Ramos (cell line): ENCODE data around the gene SPIRE2.
"Not testable (repeated sequence)": the region's sequence is repeated elsewhere in the genome, so short reads cannot be mapped to it uniquely, and the experiment has no call there.

ENCODE experiments used
- in situ Hi-C: fragments of 300-500 bp; cut with MboI; formaldehyde crosslinking; loops from one replicate; pipeline ENCODE4 v1.14.3; 2022; ENCODE audit warnings: low sequenced_read_pairs; ENCODE audit not compliant: unreplicated experiment

The SPIRE2 gene

DNA sequence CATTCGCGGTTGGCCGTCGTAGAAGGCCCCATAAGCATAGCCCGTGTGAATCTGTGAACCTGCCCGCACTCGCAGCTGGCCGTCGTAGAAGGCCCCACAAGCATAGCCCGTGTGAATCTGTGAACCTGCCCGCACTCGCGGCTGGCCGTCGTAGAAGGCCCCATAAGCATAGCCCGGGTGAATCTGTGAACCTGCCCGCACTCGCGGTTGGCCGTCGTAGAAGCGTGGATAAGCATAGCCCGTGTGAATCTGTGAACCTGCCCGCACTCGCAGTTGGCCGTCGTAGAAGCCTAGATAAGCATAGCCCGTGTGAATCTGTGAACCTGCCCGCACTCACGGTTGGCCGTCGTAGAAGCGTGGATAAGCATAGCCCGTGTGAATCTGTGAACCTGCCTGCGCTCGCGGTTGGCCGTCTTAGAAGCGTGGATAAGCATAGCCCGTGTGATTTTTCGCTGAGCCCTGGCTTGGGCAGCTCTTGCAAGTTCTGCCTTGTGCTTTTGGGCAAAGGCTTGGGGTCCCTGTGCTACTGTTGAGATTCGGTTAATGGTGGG, 6.6 kb downstream of the SPIRE2 start:
- in situ Hi-C loops: not testable (repeated sequence)

DNA sequence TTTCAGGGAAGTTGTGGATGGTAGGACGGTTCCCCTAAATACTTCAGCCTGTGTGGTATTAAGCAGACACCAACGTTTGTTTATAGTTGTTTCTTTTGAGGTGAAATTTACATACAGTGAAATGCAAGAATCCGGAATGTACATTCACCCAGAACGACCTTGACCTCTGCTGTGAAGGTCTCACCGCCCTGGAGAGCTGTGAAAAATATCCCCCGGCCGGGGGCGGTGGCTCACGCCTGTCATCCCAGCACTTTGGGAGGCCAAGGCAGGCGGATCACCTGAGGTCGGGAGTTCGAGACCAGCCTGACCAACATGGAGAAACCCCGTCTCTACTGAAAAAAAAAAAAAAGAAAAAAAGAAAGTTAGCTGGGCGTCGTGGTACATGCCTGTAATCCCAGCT, 8.2 kb downstream of the SPIRE2 start:
- in situ Hi-C loops: not testable (repeated sequence)

DNA sequence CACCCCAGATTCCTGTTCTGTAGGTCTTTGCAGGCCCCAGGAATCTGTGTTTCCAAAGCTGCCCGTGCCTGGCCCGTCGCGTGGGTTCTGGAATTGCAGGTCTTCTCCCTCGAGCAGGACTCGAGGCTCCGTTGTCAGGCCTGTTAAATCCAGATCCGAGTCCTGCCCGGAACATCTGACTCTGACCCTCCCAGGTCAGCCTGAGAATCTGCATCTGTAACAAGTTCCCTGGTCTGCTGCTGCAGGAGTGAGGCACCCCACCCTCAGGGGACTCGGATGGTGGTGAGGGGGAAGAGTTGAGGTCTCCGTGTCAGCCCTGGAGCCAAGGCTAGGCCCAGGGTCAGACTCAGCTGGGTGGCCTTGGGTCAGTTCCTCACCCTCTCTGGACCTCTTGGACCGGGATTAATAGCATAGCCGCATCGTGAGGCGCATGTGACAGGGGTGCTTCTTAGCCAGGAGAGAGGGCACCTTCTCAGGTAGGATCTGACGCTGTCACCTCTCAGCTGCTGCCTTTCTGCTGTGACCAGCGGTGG, 8.8 kb downstream of the SPIRE2 start:
- in situ Hi-C loops: no loop called here

DNA sequence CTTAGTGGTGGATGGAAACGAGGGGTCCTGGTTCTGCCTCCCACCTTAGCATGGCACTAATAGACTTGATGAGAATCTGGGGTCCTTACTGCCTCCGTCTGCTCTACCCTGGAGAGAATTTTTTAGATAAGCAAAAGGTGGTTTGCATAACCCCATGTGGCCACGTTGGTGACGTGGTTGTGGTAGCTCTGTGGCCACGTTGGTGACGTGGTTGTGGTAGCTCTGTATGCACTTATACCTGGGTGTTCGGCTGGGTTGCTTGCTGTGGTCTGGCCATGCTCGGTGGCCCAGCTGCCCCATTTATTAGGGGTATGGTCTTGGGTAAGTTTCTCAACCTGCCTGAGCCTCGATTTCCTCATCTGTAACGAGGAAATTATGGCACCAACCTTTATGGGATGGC, 13.0 kb downstream of the SPIRE2 start:
- in situ Hi-C loops: no loop called here

DNA sequence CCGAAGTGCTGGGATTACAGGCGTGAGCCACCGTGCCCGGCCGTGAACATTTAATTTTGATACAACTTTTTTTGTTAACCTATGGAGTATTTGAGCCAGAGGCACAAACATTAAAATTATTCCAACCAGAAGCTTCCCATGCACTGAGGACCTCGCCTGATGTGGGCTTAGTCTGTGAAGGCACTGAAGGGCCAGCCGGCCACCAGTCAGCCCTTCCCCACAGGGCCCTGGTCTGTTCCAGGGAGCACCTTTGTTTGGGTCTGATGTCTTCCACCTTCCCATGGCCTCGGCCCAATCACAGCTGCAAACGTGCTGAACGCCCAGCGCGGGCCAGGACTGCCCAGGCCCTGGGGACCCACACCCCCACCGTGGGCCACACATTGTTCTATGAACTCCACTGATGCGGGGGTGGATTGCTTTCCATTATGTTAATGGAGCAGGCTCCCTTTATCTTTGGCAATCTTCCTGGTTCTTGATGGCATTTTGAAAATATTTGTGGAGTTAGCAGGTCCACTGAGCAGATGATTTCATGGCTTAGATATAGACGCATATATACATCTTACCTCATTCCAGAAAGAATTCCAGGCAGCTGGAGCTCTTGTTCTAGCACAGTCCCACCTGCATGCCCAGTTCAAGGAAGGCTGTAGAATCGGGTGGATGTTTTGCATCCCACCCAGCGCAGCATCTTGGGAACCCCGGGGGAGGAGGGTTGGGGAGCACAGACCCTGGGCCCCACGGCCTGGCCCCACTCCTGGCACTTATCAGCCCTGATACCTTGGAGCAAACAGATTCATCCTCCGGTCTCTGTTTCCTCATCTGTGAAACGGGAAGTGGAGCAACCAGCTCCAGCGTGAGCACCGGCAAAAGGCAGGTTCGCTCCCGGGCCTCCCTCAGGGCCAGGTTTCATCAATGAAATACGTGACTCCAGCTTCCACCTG, 14.5 kb downstream of the SPIRE2 start:
- in situ Hi-C loops: no loop called here

DNA sequence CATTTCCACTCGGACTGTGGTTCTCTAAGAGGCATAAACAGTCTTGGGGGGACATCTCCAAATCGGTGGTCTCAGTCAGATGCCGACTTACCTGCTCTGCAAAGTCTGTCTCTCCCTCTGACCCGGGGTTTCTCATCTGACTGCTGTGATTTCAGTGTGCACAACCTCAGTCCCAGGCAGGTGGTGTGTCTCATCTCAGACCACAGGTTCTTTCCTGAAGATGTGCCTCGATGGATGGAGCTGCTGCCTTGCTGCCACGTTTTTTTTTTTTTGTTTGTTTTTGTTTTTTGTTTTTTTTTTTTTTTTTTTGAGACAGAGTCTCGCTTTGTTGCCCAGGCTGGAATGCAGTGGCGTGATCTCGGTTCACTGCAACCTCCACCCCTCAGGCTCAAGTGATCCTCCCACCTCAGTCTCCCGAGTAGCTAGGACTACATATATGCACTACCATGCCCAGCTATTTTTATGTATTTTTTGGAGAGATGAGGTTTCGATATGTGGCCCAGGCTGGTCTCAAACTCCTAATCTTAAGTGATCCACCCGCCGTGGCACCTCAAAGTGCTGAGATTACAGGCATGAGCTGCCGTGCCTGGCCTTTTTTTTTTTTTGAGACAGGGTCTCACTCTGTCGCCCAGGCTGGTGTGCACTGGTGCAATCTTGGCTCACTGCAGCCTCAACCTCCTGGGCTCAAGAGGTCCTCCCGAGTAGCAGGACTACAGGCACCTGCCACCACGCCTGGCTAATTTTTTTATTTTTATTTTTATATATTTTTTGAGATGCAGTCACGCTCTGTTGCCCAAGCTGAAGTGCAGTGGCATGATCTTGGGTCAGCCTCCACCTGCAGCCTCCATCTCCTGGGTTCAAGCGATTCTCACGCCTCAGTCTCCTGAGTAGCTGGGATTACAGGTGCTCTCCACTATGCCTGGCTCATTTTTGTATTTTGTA, 15.4 kb downstream of the SPIRE2 start:
- in situ Hi-C loops: no loop called here

DNA sequence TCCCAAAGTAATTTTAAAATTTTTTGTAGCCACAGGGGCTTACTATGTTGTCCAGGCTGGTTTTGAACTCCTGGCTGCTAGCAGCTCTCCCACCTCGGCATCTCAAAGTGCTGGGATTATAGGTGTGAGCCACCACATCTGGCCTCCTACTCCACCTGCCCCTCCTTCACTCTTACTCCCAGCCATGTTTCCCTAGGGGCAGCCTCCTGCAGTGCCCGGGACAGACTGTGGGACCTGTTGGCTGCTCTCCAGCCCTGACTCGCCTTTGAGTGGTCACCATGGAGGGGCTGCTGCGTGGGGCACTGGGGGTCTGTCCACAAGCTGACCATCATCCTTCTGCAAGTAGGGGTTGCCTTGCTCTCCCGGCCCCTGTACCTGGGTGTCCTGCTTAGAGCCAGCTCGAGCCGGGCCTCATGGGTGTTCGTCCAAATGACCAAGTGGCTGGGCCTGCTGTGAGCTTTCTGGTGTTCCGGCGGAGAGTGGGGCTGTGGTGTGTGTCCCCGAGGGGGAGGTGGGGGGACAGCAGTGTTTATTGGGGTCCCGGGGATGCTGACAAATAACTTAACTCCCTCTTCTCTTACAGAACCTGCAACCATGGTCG, 16.6 kb downstream of the SPIRE2 start:
- in situ Hi-C loops: no loop called here

DNA sequence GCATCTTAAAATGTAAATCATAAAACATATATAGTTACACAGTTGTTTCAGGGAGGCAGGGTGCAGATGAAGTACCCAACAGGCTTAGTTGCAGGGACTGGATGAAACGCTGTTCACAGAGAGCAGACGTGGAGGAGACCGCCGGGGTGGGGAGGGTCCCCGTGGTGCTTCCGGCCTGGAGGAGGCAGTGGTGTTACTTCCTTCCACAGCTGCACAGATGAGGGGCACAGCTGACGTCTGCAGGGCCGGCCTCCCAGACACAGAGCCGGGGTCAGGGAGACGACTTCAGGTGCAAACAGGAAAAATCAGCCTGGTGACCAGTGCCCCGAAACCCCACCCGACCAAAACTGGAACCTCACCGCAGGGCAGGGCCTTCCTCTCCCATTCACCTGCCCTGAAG, 17.1 kb downstream of the SPIRE2 start:
- in situ Hi-C loops: no loop called here

DNA sequence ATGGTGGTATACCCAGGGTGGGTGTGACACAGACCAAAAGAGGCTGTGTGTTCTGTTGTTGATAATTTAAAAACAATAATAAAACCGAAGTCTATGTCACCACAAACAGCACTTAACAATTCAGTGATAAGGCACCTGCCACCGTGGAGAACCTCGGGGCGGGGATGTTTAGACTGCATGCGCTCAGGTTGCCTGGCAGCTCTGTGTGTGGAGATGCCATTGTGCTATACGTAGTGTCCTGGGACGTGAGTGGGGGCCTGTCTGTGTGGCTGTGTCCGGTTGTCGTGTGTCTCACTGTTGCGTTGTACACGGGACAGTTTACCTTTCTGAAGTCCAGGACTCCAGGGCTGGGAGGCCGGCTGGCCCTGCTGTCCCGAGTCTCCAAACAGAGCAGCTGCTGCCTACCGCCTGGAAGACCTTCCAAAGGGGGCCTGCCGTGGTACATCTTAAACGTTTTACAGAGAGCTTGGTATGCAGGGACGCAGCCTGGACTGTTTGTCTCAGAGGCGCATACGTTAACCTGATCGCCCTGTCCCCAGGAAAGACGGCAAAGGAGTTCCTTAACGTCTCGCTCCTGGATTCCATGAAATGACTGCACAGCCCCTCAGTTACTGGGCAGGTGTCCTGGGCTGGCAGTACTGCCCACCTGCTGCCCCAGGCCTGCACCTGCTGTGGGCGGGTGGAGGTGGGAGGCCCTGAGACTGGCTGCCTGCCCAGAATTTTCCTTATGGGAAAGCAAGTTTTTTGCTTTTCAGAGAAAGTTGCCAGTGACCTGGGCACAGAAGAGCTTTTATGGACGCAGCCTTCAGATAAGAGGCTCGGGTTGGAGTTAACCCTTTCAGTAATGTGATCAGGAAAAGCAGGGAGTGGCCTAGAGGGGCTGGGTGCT, 19.0 kb downstream of the SPIRE2 start:
- in situ Hi-C loops: no loop called here

DNA sequence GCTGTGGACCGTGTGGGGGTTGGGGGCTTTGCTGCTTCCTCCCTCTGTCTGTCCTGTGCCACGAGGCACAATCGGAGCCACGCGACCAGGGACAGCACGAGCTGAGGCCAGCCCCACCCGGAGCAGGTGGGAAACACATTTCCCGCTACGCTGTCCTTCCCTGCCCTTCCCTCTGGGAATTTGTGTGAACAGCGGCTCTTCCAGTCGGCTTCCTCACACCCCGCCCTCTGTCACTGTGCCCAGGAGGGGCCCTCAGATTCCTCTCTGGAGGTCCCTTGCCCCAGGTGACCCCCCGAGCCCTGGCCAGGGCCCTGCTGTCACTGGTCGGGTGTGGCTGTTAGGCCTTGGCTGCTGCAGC, 19.6 kb downstream of the SPIRE2 start:
- in situ Hi-C loops: no loop called here

DNA sequence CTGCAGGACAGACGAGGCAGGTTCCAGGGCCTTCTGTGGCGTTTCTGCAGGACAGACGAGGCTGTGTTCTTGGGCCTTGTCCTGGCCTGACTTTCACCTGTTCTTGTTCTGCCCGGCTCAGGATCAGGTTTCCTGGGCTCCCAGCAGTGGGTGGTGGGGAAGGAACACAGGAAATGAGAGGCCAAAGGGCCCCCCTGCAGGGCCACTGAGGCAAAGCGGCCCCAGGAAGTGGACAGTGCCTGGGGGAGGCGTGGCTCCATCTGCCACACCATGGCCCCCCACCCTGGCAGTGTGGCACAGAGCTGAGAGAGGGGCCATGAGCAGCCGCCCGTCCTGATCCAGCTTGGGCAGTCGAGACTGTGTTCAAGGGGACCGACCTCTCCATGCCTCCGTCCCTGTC, 20.7 kb downstream of the SPIRE2 start:
- in situ Hi-C loops: no loop called here

DNA sequence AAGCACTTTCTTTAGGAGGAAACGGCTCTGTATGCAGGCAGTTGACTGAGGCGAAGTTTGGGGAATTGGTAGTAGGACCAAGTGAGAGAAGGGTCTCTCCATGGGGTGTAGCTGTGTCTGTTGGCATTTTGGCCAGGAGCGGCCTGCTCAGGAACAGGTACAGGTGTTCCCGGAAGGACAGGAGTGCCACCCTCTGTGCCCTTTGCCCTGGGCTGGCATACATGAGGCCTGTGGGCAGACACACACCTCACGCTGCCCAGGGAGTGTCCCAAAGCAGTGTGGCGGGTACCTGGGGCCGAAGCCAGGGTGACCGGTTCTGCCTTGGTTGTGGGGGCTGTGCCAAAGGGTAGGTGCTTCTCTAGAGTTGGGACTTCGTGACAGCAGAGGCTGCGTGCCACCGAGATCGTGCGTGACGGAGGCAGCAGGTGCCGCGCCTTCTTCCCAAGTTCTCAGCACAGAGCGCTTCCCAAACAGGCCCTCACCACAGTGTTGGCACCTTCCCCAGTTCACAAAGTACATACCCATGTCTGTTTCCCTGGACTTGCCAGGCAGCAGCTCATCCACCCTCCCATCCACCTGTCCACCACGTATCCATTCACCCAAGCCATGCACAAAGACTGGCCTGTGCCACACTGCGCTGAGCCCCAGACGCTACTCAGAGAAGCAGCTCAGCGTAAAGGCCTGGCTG, 25.2 kb downstream of the SPIRE2 start:
- in situ Hi-C loops: no loop called here

DNA sequence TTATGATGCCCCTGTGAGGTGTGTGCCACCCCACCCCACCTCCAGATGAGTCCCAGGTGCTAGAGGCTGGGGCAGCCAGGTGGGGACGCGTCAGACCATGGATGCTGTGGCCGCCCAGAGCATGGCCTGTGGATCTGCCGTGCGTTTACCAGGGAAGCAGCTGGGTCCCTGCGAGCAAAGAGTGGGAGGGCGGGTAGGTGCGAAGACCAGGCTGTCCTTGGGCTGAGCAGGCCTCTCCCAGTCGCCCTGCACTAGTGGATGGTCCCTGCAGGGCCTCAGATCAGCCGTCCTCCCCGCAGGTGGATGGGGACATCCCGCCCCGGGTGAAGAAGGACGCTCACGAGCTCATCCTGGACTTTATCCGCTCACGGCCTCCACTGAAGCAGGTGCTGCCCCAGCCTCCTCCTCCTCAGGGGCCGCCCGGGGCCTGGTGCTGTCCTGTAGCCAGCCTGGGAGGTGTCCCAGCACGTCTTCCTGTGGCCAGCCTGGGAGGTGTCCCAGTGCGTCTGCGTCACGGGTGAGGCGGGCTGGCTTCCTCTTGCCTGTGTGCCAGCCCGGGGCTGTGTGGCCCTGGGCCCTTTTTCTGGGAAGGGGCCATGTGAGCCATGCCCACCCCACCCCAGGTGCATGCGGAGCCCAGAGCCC, 27.1 kb downstream of the SPIRE2 start:
- in situ Hi-C loops: no loop called here

DNA sequence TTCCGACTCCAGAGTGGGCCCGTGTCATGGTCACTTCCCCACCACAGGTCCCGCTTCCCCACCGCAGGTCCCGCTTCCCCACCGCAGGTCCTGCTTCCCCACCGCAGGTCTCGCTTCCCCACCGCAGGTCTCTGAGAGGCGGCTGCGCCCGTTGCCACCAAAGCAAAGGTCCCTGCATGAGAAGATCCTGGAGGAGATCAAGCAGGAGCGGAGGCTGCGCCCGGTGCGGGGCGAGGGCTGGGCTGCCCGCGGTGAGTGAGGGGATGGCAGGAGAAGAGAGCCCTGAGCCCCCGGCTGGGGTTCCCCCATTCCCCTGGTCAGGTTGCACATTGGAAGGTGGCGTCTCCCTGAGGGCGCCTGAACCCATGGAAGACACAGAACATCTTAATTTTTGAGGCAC, 27.7 kb downstream of the SPIRE2 start:
- in situ Hi-C loops: no loop called here

DNA sequence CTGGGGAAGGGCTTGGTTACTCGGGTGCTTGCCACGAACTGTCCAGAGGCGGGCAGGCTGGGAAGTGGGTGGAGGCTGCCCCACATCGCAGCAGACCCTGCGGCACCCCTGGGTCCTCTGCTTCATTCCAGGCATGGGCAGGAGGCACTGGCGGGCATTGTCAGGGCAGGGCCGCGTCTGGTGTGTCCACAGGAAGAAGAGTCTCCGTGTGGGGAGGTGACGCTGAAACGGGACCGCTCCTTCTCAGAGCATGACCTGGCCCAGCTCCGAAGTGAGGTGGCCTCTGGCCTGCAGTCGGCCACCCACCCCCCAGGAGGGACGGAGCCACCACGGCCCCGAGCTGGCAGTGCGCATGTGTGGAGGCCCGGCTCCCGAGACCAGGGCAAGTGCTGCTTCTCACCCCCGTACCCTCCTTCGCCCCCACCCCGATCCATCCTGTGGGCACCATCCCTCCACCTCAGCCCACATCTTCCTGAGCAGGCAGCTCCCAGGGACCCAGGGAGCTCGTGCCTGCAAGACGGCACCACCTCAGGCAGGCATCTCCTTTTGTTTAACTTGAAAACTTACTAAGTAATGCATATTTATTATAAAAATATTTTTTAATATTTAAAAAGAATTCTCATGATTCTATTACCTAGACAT, 30.8 kb downstream of the SPIRE2 start:
- in situ Hi-C loops: no loop called here

DNA sequence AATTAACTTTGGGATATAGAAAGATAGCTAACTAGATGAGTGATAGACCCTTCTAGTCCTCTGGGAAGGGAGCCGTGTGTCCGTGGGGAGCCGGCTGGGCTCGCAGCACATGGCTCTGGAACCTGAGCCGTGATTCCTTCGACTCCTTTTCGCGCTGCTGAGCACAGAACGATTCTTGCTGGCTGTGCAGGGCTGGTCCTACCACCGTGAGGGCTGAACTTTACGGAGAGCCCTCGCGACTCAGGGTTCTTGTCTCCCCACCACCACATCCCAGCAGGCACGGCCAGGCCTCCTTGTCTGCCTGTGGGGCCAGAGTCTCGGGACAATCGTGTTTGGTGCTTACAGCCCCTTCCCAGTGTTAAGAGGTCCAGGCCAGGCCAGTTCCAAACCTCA, 31.3 kb downstream of the SPIRE2 start:
- in situ Hi-C loops: loop anchor here (5.0 kb wide), 1 partner anchor 157 kb away; the partner anchor contains the start of gene SPATA2L

DNA sequence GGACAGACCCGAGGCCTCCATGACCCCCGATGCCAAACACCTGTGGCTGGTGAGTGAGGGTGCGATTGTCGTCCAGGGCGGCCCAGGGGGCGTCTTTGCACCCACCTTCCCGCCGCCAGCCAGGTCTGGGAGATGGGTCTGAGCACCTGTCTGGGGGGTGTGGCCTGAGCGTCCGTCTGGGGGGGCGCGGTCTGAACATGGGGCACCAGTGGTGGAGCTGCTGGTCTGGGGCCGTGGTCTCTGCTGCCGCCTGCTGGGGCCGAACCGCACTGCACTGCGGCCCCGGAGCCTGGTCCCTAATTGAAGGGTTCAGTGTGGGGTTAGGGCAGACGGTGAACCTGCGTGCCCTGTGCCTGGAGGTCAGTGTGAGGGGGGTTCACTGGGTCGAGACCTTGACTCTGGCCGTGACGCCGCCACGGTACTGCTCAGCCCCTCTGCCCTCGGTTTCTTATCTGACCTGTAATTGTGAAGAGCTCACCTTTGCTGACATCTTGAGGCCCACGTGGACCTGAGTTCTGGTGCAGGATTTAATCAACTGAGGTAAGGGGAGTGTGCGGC, 32.6 kb downstream of the SPIRE2 start:
- in situ Hi-C loops: loop anchor here (5.0 kb wide), 1 partner anchor 159 kb away; the partner anchor contains the start of gene SPATA2L
